GM23338 (cell line): ENCODE results near the gene CENPO. TPM values are rescaled to one million over a fixed set of nuclear protein-coding genes. Genes with fewer than 3 reads are reported as not detected.

Experiments
- ATAC-seq: fragments of 200-7000 bp; cut with Tn5 transposase; 3 replicates; pipeline ENCODE4 v1.9.1; 2020
- DNase-seq: peaks from one replicate; pipeline ENCODE4 v3.0.0-alpha.2; 2015; ENCODE audit warnings: low spot score
- H2AFZ ChIP-seq: fragments of 200-600 bp; sonication (generic); 2 replicates; pipeline ENCODE4 v1.8.0; 2016; ENCODE audit warnings: antibody characterized with exemption, mild to moderate bottlenecking, moderate library complexity
- H3F3A ChIP-seq: fragments of 200-600 bp; sonication (generic); replicated peaks from 2 replicates; pipeline ENCODE4 v1.8.0; 2017; ENCODE audit warnings: antibody characterized with exemption, mixed run types, low read depth
- H3K27ac ChIP-seq: fragments of 200-600 bp; sonication (generic); 2 replicates; pipeline ENCODE4 v1.6.1; 2016; ENCODE audit warnings: low read depth
- H3K27me3 ChIP-seq: fragments of 200-600 bp; sonication (generic); 2 replicates; pipeline ENCODE4 v1.8.0; 2016; ENCODE audit warnings: mild to moderate bottlenecking, mixed run types, moderate library complexity; ENCODE audit not compliant: insufficient read depth
- H3K36me3 ChIP-seq: fragments of 200-600 bp; sonication (generic); 2 replicates; pipeline ENCODE4 v1.8.0; 2016; ENCODE audit warnings: mild to moderate bottlenecking; ENCODE audit not compliant: insufficient read depth
- H3K4me1 ChIP-seq: fragments of 200-600 bp; sonication (generic); 2 replicates; pipeline ENCODE4 v1.8.0; 2016; ENCODE audit warnings: mild to moderate bottlenecking, moderate library complexity; ENCODE audit not compliant: insufficient read depth
- H3K4me2 ChIP-seq: fragments of 200-600 bp; sonication (generic); 2 replicates; pipeline ENCODE4 v1.7.1; 2017; ENCODE audit warnings: mixed run types
- H3K4me3 ChIP-seq: fragments of 200-600 bp; sonication (generic); 2 replicates; pipeline ENCODE4 v1.6.1; 2016; ENCODE audit warnings: mixed run types
- H3K79me2 ChIP-seq: fragments of 200-600 bp; sonication (generic); replicated peaks from 2 replicates; pipeline ENCODE4 v1.8.0; 2017; ENCODE audit warnings: mild to moderate bottlenecking; ENCODE audit not compliant: insufficient read depth
- H3K9me2 ChIP-seq: fragments of 200-600 bp; sonication (generic); 2 replicates; pipeline ENCODE4 v1.8.0; 2017; ENCODE audit not compliant: insufficient read depth
- H4K20me1 ChIP-seq: fragments of 200-600 bp; sonication (generic); replicated peaks from 2 replicates; pipeline ENCODE4 v1.8.0; 2017; ENCODE audit warnings: mild to moderate bottlenecking; ENCODE audit not compliant: insufficient read depth
- H3K27ac Mint-ChIP-seq: 2 replicates; pipeline ENCODE4 v1.8.0; 2020; ENCODE audit warnings: inconsistent platforms, mild to moderate bottlenecking, moderate library complexity, mixed read lengths
- H3K27me3 Mint-ChIP-seq: 3 replicates; pipeline ENCODE4 v1.8.0; 2022; ENCODE audit warnings: low read depth, mild to moderate bottlenecking, moderate library complexity, mixed read lengths, inconsistent platforms; ENCODE audit not compliant: insufficient read depth, poor library complexity
- H3K36me3 Mint-ChIP-seq: 3 replicates; pipeline ENCODE4 v1.8.0; 2021; ENCODE audit warnings: low read depth, mild to moderate bottlenecking, inconsistent platforms, moderate library complexity, mixed read lengths
- H3K4me1 Mint-ChIP-seq: 3 replicates; pipeline ENCODE4 v1.8.0; 2020; ENCODE audit warnings: mild to moderate bottlenecking, inconsistent platforms, mixed read lengths
- H3K4me3 Mint-ChIP-seq: 3 replicates; pipeline ENCODE4 v1.8.0; 2021; ENCODE audit warnings: moderate library complexity, mild to moderate bottlenecking, inconsistent platforms, mixed read lengths
- H3K9me3 Mint-ChIP-seq: 3 replicates; pipeline ENCODE4 v1.8.0; 2020; ENCODE audit warnings: moderate library complexity, mild to moderate bottlenecking, inconsistent platforms, mixed read lengths
- CREB1 ChIP-seq: fragments of 250-450 bp; sonication (Bioruptor Pico); IDR thresholded peaks from 2 replicates; pipeline ENCODE4 v1.5.0; 2020; ENCODE audit warnings: low read depth, mild to moderate bottlenecking, moderate library complexity
- CTCF ChIP-seq, 2 experiments: fragments of 200-600 bp in 1 of 2; sonication (generic) in 1 of 2; conservative IDR thresholded peaks; 2 replicates each; pipeline versions ENCODE4 v1.5.1 to v1.6.1; 2016 to 2017; ENCODE audit warnings: antibody characterized with exemption in 2 of 2, low read depth in 2 of 2, mild to moderate bottlenecking in 2 of 2, moderate library complexity in 1 of 2
- EZH2 ChIP-seq: fragments of 200-600 bp; sonication (generic); IDR thresholded peaks from one replicate; pipeline ENCODE4 v1.8.0; 2017; ENCODE audit warnings: antibody characterized with exemption, mild to moderate bottlenecking, low read depth; ENCODE audit not compliant: unreplicated experiment
- JUNB ChIP-seq: IDR thresholded peaks from one replicate; pipeline ENCODE4 v1.6.1; 2016; ENCODE audit warnings: antibody characterized with exemption; ENCODE audit not compliant: unreplicated experiment
- REST ChIP-seq: IDR thresholded peaks from one replicate; pipeline ENCODE4 v1.6.1; 2018; ENCODE audit warnings: antibody characterized with exemption; ENCODE audit not compliant: unreplicated experiment
- STAT1 ChIP-seq: IDR thresholded peaks from one replicate; pipeline ENCODE4 v1.6.1; 2016; ENCODE audit warnings: antibody characterized with exemption; ENCODE audit not compliant: unreplicated experiment
- ZNF114 ChIP-seq: fragments of 250-450 bp; sonication (Bioruptor Pico); IDR thresholded peaks from 2 replicates; pipeline ENCODE4 v1.5.0; 2020; ENCODE audit warnings: mild to moderate bottlenecking, moderate library complexity
- ZNF331 ChIP-seq: fragments of 250-450 bp; sonication (Bioruptor Pico); IDR thresholded peaks from 2 replicates; pipeline ENCODE4 v1.5.0; 2020; ENCODE audit warnings: low read depth, mild to moderate bottlenecking, moderate library complexity
- polyA plus RNA-seq: library from polyadenylated mRNA; unstranded; fragments of >200 nt; fragmentation: Nextera tagmentation; extraction: Ambion mirVana; gene quantifications from 2 replicates; pipeline ENCODE4 v1.2.1, GENCODE V29; 2016
- total RNA-seq: library from RNA; depleted of rRNA; stranded (reverse); fragments of >200 nt; shearing (Covaris generic); gene quantifications from 2 replicates; pipeline ENCODE4 v1.2.3, GENCODE V29; 2014

The CENPO gene
- total and polyA plus RNA-seq, 2 experiments from 2014 or later: 27.0 to 44.7 TPM

- TF ChIP-seq REST (no peak), ZNF114 (CRISPR knock-in tag) (no peak), JUNB (no peak)
Measured at GRCh38 chr2:24771764-24772586, 21.2 kb upstream of the CENPO start (continued).

GRCh38 chr2:24774373-24774772, 18.9 kb upstream of the CENPO start:
- DNase-seq (no peak), ATAC-seq (no peak)
- H3K9me2 ChIP-seq: peaks cover 7% of the 10 kb centered on the region; the same call in 1 of the 2 replicates
- H3K4me1 Mint-ChIP-seq: peaks cover 27% of the 10 kb centered on the region
- no peak overlapping the region for H3K4me3 ChIP-seq
- H3K4me2 ChIP-seq: no peak overlapping the region
- H2AFZ ChIP-seq: no peak overlapping the region
- no peaks in the 10 kb centered on the region for H3K27me3 ChIP-seq
- H3K27ac Mint-ChIP-seq: no peak overlapping the region
- no peaks in the 10 kb centered on the region for H4K20me1 ChIP-seq
- no peaks in the 10 kb centered on the region for H3K79me2 ChIP-seq
- H3K36me3 Mint-ChIP-seq: peaks cover 3% of the 10 kb centered on the region; the same call in 1 of the 3 replicates
- H3K36me3 ChIP-seq: no peaks in the 10 kb centered on the region
- H3K4me1 ChIP-seq: peaks cover 22% of the 10 kb centered on the region
- no peak overlapping the region for H3K4me3 Mint-ChIP-seq
- no peaks in the 10 kb centered on the region for H3K27me3 Mint-ChIP-seq
- H3K27ac ChIP-seq: no peak overlapping the region
- H3F3A ChIP-seq: no peaks in the 10 kb centered on the region
- H3K9me3 Mint-ChIP-seq: peaks cover 5% of the 10 kb centered on the region; the same call in 2 of the 3 replicates
- no peak for TF ChIP-seq STAT1
- no peak for TF ChIP-seq ZNF114 (CRISPR knock-in tag)
- no peak for TF ChIP-seq EZH2
- no peak for TF ChIP-seq CTCF (conservative IDR thresholded peaks at IDR 0.05; ENCODE audit: low read depth in 2 of 2)
- no peak for TF ChIP-seq ZNF331 (CRISPR knock-in tag)
- no peak for TF ChIP-seq CREB1 (CRISPR knock-in tag)
- no peak for TF ChIP-seq REST
